Endometrium (tissue), 2 donors: ENCODE results near the gene KIAA1671.

ENCODE experiments used
- FAIRE-seq: peaks from 2 replicates; lab custom pipeline; 2012; peaks lifted over from hg19 to GRCh38; lab: Jason Lieb, UNC
- donor health status: control.
- donor health status: control.

Gene KIAA1671

GRCh38 chr22:24952837-24953383, 394 bp downstream of the KIAA1671 start:
- no peak for FAIRE-seq

GRCh38 chr22:24953384-24954113, 1.0 kb downstream of the KIAA1671 start:
- no peak for FAIRE-seq

GRCh38 chr22:24954114-24954463, 1.6 kb downstream of the KIAA1671 start:
- FAIRE-seq, result no peak

- FAIRE-seq, result no peak
Measured at GRCh38 chr22:24954856-24955255, 2.3 kb downstream of the KIAA1671 start.

GRCh38 chr22:24957043-24957442, 4.5 kb downstream of the KIAA1671 start:
- FAIRE-seq, result no peak

GRCh38 chr22:24961217-24961844, 8.8 kb downstream of the KIAA1671 start:
- FAIRE-seq, result no peak

- FAIRE-seq, result no peak
Measured at GRCh38 chr22:24962094-24962493, 9.6 kb downstream of the KIAA1671 start.

- no peak for FAIRE-seq
Measured at GRCh38 chr22:24962835-24963234, 10.3 kb downstream of the KIAA1671 start.

GRCh38 chr22:24964441-24964840, 11.9 kb downstream of the KIAA1671 start:
- FAIRE-seq, result no peak

GRCh38 chr22:24965822-24966626, 13.5 kb downstream of the KIAA1671 start:
- FAIRE-seq, result no peak

GRCh38 chr22:24968066-24968561, 15.6 kb downstream of the KIAA1671 start:
- no peak for FAIRE-seq

GRCh38 chr22:24969560-24970301, 17.2 kb downstream of the KIAA1671 start:
- no peak for FAIRE-seq

GRCh38 chr22:24972369-24972768, 19.9 kb downstream of the KIAA1671 start:
- no peak for FAIRE-seq

- no peak for FAIRE-seq
Measured at GRCh38 chr22:24973872-24974271, 21.4 kb downstream of the KIAA1671 start.

- FAIRE-seq, result no peak
Measured at GRCh38 chr22:24975125-24975640, 22.7 kb downstream of the KIAA1671 start.

- FAIRE-seq, result no peak
Measured at GRCh38 chr22:24975813-24976341, 23.4 kb downstream of the KIAA1671 start.

GRCh38 chr22:24976442-24977218, 24.1 kb downstream of the KIAA1671 start:
- FAIRE-seq, result no peak

- FAIRE-seq, result no peak
Measured at GRCh38 chr22:24977370-24978221, 25.1 kb downstream of the KIAA1671 start.

- no peak for FAIRE-seq
Measured at GRCh38 chr22:24978308-24978707, 25.8 kb downstream of the KIAA1671 start.

- no peak for FAIRE-seq
Measured at GRCh38 chr22:24981066-24981465, 28.6 kb downstream of the KIAA1671 start.
